GM12891 (cell line): ENCODE data around the gene MYH6.
"Not testable (repeated sequence)": the region's sequence is repeated elsewhere in the genome, so short reads cannot be mapped to it uniquely, and the experiment has no call there.

ENCODE experiments used
- DNase-seq: peaks from one replicate; pipeline ENCODE4 v3.0.0; 2011; ENCODE audit warnings: low spot score; ENCODE audit not compliant: insufficient read length
- FAIRE-seq: peaks from 2 replicates; lab custom pipeline; 2011; peaks lifted over from hg19 to GRCh38; lab: Jason Lieb, UNC
- PAX5 ChIP-seq: IDR thresholded peaks from 2 replicates; pipeline ENCODE4 v1.6.1; 2011; ENCODE audit warnings: low read length, moderate library complexity, mild to moderate bottlenecking; ENCODE audit not compliant: insufficient read depth, severe bottlenecking
- POLR2A ChIP-seq: IDR thresholded peaks from 2 replicates; pipeline ENCODE4 v1.6.1; 2011; ENCODE audit warnings: low read depth, low read length, control low read depth
- POLR2AphosphoS5 ChIP-seq: IDR thresholded peaks from 2 replicates; pipeline ENCODE4 v1.6.1; 2011; ENCODE audit warnings: low read depth, low read length, control low read depth
- POU2F2 ChIP-seq: IDR thresholded peaks from 2 replicates; pipeline ENCODE4 v1.6.1; 2011; ENCODE audit warnings: low read depth, mild to moderate bottlenecking, control low read depth, low read length, moderate library complexity
- SPI1 ChIP-seq: IDR thresholded peaks from 2 replicates; pipeline ENCODE4 v1.6.1; 2011; ENCODE audit warnings: low read depth, low read length, control low read depth
- TAF1 ChIP-seq: IDR thresholded peaks from 2 replicates; pipeline ENCODE4 v1.6.1; 2011; ENCODE audit warnings: low read depth, low read length, control low read depth

The MYH6 gene

DNA sequence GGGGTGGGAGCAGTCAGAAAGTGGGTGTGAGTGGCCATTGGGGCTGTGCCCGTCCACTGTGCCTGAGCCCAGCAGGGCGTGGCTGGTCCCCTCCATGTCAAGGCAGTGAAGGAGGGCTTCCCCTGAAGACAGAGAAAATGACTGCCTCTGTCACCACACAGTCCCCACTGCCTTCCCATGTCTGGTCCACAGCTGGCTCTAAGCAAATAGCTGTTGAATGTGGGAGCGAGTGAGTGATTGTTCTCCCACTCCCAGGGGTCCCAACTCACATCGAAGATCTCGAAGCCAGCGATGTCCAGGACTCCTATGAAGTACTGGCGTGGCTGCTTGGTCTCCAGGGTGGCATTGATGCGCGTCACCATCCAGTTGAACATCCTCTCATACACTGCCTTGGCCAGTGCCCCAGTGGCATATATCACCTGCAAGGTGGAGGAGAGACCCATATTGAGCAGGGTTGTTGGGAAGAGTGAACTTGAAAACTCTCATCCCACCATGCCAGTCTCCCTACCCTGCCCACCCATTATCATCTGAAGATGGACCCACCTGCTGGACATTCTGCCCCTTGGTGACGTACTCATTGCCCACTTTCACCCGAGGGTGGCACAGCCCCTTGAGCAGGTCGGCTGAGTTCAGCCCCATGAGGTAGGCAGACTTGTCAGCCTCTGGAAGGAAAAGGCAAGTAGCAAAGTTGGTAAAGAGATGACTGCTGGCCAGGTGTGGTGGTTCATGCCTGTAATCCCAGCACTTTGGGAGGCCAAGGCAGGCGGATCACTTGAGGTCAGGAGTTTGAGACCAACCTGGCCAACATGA, 20.8 kb upstream of the MYH6 start:
- TF ChIP-seq POLR2A (no peak), PAX5 (no peak), SPI1 (no peak), POU2F2 (no peak), TAF1 (no peak), POLR2AphosphoS5 (no peak)
- DNase-seq: no peak
- FAIRE-seq: no peak

- FAIRE-seq, DNase-seq: not testable (repeated sequence)
Measured at GRCh38 chr14:23425798-23426197, 17.7 kb upstream of the MYH6 start.

- FAIRE-seq (no peak), DNase-seq (no peak)
- no peak for TF ChIP-seq POLR2A
Measured at GRCh38 chr14:23425169-23425568, 17.1 kb upstream of the MYH6 start.

GRCh38 chr14:23423657-23424056, 15.6 kb upstream of the MYH6 start:
- FAIRE-seq: no peak
- DNase-seq: no peak
- TF ChIP-seq POLR2AphosphoS5 (no peak), POU2F2 (no peak), POLR2A (no peak), PAX5 (no peak), SPI1 (no peak), TAF1 (no peak)

- FAIRE-seq (no peak), DNase-seq (no peak)
- TF ChIP-seq POU2F2 (no peak), SPI1 (no peak), POLR2A (no peak)
Measured at GRCh38 chr14:23421594-23421993, 13.5 kb upstream of the MYH6 start.

DNA sequence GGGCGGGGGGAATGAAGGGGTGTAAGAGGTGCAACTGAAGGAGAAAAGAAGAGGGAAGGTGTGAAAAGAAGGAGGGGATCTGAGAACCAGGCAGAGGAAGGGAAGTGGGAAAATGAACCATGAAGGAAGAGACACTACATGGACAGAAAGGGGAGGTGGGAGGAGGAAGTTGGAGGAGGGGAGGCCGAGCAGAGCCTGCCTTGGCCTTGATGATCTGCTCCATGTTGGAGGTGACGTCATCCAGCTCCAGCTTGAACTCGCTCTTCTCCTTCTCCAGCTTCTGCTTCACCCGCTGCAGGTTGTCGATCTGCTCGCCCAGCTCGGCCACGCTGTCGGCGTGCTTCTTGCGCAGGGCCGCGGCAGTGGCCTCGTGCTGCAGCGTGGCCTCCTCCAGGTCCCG, 11.6 kb upstream of the MYH6 start:
- DNase-seq, FAIRE-seq: not testable (repeated sequence)

DNA sequence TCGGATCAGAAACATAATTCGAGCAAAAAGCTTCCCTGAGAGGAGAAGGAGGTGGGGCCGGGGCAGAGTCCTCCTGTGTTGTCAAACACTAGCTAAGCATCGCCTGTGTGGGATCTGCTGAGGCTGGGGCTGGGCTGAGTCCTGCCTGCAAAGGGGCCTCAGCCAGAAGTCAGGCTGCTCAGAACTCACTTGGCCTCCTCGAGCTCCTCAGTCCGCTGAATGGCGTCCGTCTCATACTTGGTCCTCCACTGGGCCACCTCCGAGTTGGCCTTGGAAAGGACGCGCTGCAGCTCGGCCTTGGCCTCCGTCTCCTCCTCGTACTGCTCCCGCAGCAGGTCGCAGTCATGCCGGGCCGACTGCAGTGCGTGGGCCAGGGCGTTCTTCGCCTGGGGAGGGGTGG, 9.9 kb upstream of the MYH6 start:
- no peak for FAIRE-seq
- no peak for TF ChIP-seq TAF1
- no peak for TF ChIP-seq POLR2AphosphoS5
- no peak for TF ChIP-seq POU2F2
- no peak for TF ChIP-seq POLR2A
- no peak for TF ChIP-seq SPI1
- no peak for TF ChIP-seq PAX5
- DNase-seq: no peak

- not testable (repeated sequence) for FAIRE-seq, DNase-seq
Measured at GRCh38 chr14:23417269-23417668, 9.2 kb upstream of the MYH6 start.

DNA sequence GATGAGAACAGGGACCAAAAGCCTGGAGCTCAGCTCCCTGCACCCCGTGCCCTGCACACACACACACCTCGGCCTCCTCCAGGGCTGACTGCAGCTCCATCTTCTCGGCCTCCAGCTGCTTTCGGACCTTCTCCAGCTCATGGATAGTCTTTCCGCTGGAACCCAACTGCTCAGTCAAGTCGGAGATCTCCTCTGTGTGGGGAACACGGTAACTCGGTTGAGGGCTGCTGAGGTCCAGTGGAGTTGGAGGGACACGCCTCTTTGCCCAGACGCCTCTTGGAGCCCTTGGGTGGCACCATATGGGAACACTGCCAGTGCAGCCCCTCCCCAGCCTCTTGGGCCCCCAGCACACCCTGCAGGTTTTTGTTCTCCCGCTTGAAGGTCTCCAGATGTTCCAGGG, 8.7 kb upstream of the MYH6 start:
- no peak for TF ChIP-seq SPI1
- no peak for TF ChIP-seq POLR2AphosphoS5
- TF ChIP-seq PAX5: no peak
- no peak for TF ChIP-seq POU2F2
- no peak for TF ChIP-seq TAF1
- TF ChIP-seq POLR2A: no peak
- FAIRE-seq: no peak
- no peak for DNase-seq

DNA sequence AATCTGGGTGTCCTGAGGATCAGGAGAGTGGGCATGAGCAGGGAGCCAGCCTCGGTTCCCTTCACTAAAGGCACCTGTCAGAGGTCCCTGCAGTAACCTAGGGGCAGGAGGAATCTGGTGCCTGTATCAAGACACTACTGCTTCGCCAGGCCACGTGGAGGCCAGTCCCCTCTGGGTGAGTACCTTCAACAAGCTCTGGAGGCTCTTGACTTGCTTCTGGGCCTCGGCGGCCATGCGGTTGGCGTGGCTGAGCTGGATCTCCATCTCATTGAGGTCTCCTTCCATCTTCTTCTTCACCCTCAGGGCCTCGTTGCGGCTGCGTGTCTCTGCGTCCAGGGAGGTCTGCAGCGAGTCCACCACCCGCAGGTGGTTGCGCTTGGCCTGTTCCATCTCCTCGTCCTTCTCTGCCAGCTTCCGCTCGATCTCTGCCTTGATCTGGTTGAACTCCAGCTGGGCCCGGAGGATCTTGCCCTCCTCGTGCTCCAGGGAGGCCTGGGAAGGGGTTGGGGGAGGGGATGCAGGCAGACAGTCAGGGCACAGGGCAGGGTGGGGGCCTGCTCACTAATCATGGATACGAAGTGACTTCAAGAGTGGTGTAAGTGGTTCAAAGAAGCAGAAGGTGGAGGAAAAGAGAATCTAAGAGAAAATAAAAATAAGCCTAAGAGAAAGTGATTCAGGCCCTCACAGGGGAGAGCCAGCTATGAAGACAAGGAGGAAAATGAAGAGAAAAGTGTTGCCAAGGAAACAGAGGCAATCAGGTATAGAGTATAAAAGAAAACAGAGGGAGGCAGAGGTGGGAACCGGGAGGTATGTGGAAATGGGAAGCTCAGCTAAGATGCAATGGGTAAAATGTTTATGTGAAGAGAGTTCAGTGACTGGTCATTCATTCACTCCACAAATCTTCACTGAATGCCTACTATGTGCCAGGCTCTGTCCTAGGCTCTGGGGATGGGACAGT, 8.0 kb upstream of the MYH6 start:
- DNase-seq (no peak), FAIRE-seq (no peak)
- TF ChIP-seq PAX5 (no peak), SPI1 (no peak), POLR2AphosphoS5 (no peak), TAF1 (no peak), POLR2A (no peak), POU2F2 (no peak)
